ENCODE results near the gene LUM.

Gene LUM

GRCh38 chr12:91109148-91109564 is 2.1 kb downstream of the LUM start:
- peak overlapping the region; percentile 50 to 81 (median 73) for H3K27ac Mint-ChIP-seq
- no peaks in the 10 kb centered on the region for H3K27me3 Mint-ChIP-seq (ENCODE audit: low read depth)
- H3K4me3 Mint-ChIP-seq = peak overlapping the region; percentile 22 to 77 (median 57)
- peaks cover 32% of the 10 kb centered on the region for H3K4me1 Mint-ChIP-seq
- no peaks in the 10 kb centered on the region for H3K36me3 Mint-ChIP-seq (ENCODE audit: low read depth)
- peak; percentile 24 to 62 (median 42) for TF ChIP-seq CTCF (IDR thresholded peaks at IDR 0.05; ENCODE audit: unreplicated experiment in 3 of 3)
- H3K9me3 Mint-ChIP-seq = peaks cover 4% of the 10 kb centered on the region

- Mint-ChIP-seq H3K4me1 (peaks cover 32% of the 10 kb centered on the region), H3K4me3 (peak overlapping the region in 1 of 3 experiments; percentile 62), H3K27ac (no peak overlapping the region), H3K9me3 (peaks cover 4% of the 10 kb centered on the region), H3K27me3 (ENCODE audit: low read depth) (no peaks in the 10 kb centered on the region), H3K36me3 (ENCODE audit: low read depth) (no peaks in the 10 kb centered on the region)
- TF ChIP-seq CTCF (IDR thresholded peaks at IDR 0.05; ENCODE audit: unreplicated experiment in 3 of 3) = no peak
Measured at GRCh38 chr12:91108196-91108755, 3.0 kb downstream of the LUM start.

GRCh38 chr12:91106283-91106682 is 5.0 kb downstream of the LUM start:
- no peak for TF ChIP-seq CTCF (IDR thresholded peaks at IDR 0.05; ENCODE audit: unreplicated experiment in 3 of 3)
- no peaks in the 10 kb centered on the region for H3K27me3 Mint-ChIP-seq (ENCODE audit: low read depth)
- H3K9me3 Mint-ChIP-seq = peaks cover 4% of the 10 kb centered on the region
- H3K36me3 Mint-ChIP-seq (ENCODE audit: low read depth) = no peaks in the 10 kb centered on the region
- H3K4me3 Mint-ChIP-seq = peak overlapping the region in 2 of 3 experiments; percentile 34 to 73
- peak overlapping the region in 1 of 3 experiments; percentile 67 for H3K27ac Mint-ChIP-seq
- H3K4me1 Mint-ChIP-seq = peaks cover 27% of the 10 kb centered on the region

- H3K27ac Mint-ChIP-seq = peak overlapping the region in 2 of 3 experiments; percentile 0 to 8
- H3K36me3 Mint-ChIP-seq (ENCODE audit: low read depth) = no peaks in the 10 kb centered on the region
- peaks cover 23% of the 10 kb centered on the region for H3K4me1 Mint-ChIP-seq
- H3K9me3 Mint-ChIP-seq = peaks cover 4% of the 10 kb centered on the region
- no peaks in the 10 kb centered on the region for H3K27me3 Mint-ChIP-seq (ENCODE audit: low read depth)
- peak overlapping the region in 1 of 3 experiments; percentile 14 for H3K4me3 Mint-ChIP-seq
- TF ChIP-seq CTCF (IDR thresholded peaks at IDR 0.05; ENCODE audit: unreplicated experiment in 3 of 3) = no peak
Measured at GRCh38 chr12:91105807-91106206, 5.5 kb downstream of the LUM start.

GRCh38 chr12:91104812-91105466 is 6.4 kb downstream of the LUM start:
- TF ChIP-seq CTCF (IDR thresholded peaks at IDR 0.05; ENCODE audit: unreplicated experiment in 3 of 3) = no peak
- H3K27me3 Mint-ChIP-seq (ENCODE audit: low read depth) = no peaks in the 10 kb centered on the region
- H3K27ac Mint-ChIP-seq = peak overlapping the region in 1 of 3 experiments; percentile 0
- H3K9me3 Mint-ChIP-seq = peaks cover 4% of the 10 kb centered on the region
- no peaks in the 10 kb centered on the region for H3K36me3 Mint-ChIP-seq (ENCODE audit: low read depth)
- H3K4me3 Mint-ChIP-seq = peak overlapping the region in 1 of 3 experiments; percentile 20
- H3K4me1 Mint-ChIP-seq = peaks cover 23% of the 10 kb centered on the region

- H3K27me3 Mint-ChIP-seq (ENCODE audit: low read depth) = no peaks in the 10 kb centered on the region
- TF ChIP-seq CTCF (IDR thresholded peaks at IDR 0.05; ENCODE audit: unreplicated experiment in 3 of 3) = no peak
- H3K27ac Mint-ChIP-seq = no peak overlapping the region
- no peaks in the 10 kb centered on the region for H3K36me3 Mint-ChIP-seq (ENCODE audit: low read depth)
- H3K4me1 Mint-ChIP-seq = peaks cover 18% of the 10 kb centered on the region
- no peak overlapping the region for H3K4me3 Mint-ChIP-seq
- peaks cover 4% of the 10 kb centered on the region for H3K9me3 Mint-ChIP-seq
Measured at GRCh38 chr12:91103624-91104023, 7.7 kb downstream of the LUM start.

All from nephron (organoid).